GM15510 (cell line): ENCODE measurements around the gene GPR34.

ENCODE experiments used
- POLR2A ChIP-seq: IDR thresholded peaks from 3 replicates; pipeline ENCODE4 v1.6.1; 2011; ENCODE audit warnings: borderline replicate concordance; ENCODE audit not compliant: insufficient read length; ENCODE audit errors: extremely low read depth

GPR34 gene

DNA sequence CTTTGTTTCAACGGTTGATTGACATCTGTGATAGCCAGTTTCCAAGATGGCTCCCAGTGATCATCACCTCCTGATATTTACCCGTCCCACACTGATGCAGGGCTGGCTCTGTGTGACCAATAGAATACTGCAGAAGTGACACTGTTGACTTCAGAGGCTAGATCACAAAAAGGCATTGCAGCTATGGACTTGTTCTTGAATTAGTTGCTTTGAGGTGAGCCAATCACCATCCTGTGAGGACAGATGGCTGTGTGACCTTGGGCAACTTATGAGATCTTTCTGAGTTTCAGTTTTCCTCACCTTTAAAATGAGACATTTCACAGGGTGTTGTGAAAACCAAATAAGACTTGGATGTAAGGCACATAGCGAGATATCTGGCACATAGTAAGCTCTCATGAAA, 33.4 kb downstream of the GPR34 start:
- TF ChIP-seq POLR2A, result no peak

DNA sequence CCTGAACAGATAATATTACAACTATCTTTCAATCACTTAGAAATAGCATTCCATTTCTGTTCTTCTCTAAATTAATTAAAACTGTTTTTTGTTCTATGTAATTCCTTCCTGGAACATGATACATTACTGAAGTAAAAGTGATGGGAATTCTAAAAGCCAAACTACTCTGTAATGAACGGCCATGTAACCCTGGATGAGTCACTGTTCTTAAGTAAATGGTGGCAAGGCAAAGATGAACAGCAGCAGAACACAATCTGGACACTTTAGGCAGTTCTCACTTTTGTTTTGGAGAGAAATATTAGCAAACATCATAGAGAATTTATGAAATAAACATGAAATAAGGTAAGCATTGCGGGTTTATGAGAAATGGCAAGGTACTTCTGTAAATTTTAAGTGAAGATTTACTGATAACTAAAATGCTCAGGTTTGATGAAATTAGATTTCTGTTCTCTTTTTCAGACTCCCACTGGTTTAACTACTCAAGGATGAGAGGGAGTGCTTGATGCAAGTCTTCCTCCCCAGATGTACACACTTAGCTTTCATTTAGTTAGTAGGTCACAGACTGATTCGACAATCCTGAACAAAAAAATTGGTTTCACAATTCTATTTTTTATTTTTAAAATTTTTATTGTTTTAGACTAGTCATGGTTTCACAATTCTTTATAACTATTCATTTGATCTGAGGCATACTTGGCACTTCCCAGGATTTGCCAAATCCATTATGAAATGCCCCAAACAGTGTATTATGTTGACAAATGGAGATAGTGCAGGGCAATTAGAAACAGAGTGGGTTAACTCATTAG, 34.2 kb downstream of the GPR34 start:
- no peak for TF ChIP-seq POLR2A

- TF ChIP-seq POLR2A, result no peak
Measured at GRCh38 chrX:41723826-41724225, 35.1 kb downstream of the GPR34 start, which contains the start of gene GPR82. GPR82 (plus strand) TSS chrX:41724181; CDS start chrX:41727027, 2,846 bp downstream.

GRCh38 chrX:41728125-41728524, 39.4 kb downstream of the GPR34 start:
- TF ChIP-seq POLR2A, result no peak

DNA sequence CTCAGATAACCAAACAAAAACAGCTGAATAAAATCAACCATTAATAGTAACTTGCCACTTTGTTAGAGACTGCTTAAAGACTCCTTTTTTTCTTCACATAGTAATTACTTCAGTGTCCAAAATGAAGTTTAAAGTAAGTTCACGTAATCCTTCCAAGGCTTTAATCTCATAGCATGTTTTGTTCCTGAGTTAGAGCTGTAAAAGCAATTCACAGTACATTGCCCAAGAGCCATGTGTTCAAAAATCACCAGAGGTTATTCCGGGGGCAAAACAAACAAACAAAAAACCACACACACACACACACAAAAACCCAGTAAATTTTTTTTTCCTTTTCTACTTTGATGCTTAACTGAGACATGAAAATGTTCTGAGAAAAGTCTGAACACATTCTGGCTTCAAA, 41.3 kb downstream of the GPR34 start:
- TF ChIP-seq POLR2A, result no peak

DNA sequence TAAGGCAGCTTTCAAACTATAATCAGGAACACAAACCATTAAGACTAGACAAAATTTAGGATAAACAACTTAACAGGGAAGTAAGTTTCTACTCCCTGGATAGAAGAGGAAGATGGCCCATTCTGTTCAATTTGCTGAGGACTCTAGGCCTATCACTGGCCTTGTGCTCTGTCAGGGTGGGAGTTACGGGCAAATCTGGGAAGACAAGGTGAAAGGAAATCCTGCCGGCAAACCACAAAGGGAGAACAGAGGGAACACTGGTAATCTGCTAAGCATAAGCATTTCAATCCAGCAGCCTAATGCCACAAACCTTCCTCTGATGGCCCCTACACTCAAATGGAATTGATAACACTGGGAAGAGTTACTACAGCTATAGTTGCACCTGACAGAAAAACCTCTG, 43.5 kb downstream of the GPR34 start:
- no peak for TF ChIP-seq POLR2A

GRCh38 chrX:41733939-41734338, 45.2 kb downstream of the GPR34 start:
- TF ChIP-seq POLR2A, result no peak

- no peak for TF ChIP-seq POLR2A
Measured at GRCh38 chrX:41734530-41734929, 45.8 kb downstream of the GPR34 start.

GRCh38 chrX:41737065-41737464, 48.3 kb downstream of the GPR34 start:
- TF ChIP-seq POLR2A, result no peak

- TF ChIP-seq POLR2A, result no peak
Measured at GRCh38 chrX:41739871-41740270, 51.1 kb downstream of the GPR34 start.
